GM19324 (cell line): ENCODE results near the gene FER1L5.
"Not testable (repeated sequence)": the region's sequence is repeated elsewhere in the genome, so short reads cannot be mapped to it uniquely, and the experiment has no call there.

Experiments
- ATAC-seq: cut with Tn5 transposase; IDR thresholded peaks from one replicate; pipeline ENCODE4 v1.9.1; 2021; ENCODE audit warnings: mild to moderate bottlenecking, moderate library complexity; ENCODE audit not compliant: unreplicated experiment, low FRiP score

FER1L5 gene

DNA sequence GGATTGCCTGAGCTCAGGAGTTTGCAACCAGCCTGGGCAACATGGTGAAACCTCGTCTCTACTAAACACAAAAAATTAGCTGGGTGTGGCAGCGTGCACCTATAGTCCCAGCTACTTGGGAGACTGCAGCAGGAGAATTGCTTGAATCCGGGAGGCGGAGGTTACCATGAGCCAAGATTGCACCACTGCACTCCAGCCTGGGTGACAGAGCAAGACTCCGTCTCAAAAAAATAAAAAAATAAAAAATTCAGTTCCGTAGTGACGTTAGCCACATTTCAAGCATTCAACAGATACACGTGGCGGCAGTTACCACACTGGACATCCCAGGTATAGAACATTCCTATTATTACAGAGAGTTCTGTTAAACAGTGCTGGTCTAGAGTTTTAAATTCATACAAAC lies 8.9 kb upstream of the FER1L5 start:
- no peak for ATAC-seq

DNA sequence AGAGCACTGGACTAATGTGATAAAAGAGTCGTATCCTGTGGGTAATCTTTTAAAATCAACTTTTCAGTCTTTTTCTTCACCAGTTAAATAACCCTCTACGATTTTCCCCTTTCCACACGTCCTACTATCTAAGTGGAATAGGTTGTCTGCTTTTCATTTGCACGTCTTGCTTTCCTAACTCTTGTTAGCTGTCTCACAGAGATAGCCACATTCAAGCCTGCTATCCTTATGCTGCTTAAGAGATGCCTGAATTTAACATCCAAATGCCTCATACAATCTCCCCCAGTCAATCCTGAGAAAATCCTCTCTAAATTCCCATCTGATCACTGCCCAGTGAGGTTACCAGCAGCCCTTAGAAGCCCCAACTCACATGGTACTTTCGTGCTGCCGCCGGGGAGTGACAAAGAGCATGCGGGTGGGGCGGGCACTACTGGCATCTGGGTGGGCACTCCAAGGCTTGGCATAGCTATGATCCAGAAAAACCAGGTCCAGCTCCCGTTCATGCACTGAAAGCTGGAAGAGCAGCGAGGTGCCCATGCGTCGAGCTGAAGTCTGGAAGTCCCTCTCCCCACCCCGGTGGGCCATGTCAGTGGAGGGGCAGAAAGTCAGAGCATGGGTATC lies 5.9 kb upstream of the FER1L5 start:
- ATAC-seq, result no peak

DNA sequence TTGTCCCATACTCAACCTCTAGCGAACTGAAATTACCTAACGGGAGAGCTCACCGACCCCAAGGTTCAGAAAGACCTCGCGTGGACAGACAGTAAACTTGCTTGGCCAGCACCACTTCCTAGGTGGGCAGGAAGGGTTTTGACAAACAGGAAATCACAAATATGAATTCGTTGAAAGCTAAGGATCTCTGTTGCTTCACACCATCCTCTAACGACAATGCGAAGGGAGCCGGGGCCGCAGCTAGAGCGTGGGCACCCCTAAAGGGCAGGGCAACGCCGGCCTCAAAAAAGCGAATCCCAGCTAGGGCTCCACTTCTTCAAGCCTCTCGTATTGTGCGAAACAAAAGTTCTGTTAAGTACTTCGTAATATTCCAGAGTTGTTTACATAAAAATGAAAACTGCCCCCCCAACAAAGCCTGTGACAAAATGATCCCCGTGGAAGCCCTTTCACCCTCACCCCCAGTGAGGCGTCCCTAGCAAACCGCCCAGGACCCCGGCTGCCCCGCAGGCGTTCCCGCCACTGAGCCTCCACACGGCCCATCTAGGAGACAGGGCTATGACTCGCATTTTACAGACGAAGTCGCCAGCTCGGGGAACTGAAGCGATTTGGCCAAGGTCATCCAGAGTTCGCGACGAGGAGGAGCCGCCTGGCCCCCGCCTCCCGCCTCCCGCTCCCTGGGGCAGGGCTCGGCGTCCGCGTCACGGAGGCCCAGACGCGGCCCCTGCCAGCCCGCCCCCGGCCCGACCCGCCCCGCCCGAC lies 5.0 kb upstream of the FER1L5 start:
- peak; percentile 70 for ATAC-seq

- peak; percentile 83 for ATAC-seq
These were observed 4.1 kb upstream of the FER1L5 start, which contains the start of gene KANSL3 for GRCh38 chr2:96638144-96639121. TSS of gene KANSL3 (minus strand) at chr2:96638312. CDS start at chr2:96637135, 1,177 bp downstream.

- ATAC-seq, result no peak
These were observed 5.1 kb downstream of the FER1L5 start for GRCh38 chr2:96647681-96648080.

- ATAC-seq, result no peak
These were observed 5.9 kb downstream of the FER1L5 start for GRCh38 chr2:96648306-96648930.

DNA sequence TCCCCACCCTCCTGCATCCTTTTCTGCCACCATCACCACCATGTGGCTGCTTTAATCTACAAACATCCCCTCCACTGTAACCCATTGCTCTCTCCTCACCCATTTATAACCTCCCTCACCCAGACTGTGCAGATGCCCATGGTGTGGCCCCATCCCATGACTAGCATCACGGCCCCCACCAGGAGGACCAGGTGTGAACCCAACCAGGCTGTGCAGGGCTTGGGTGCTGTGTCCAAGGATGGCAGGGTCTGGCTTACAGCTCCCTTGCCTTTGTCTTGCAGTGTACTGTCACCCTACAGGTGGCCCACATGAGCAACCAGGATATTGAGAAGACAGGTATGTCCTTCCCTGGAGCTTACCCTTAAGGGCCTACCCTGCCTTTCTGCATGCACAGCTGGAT lies 6.8 kb downstream of the FER1L5 start:
- no peak for ATAC-seq

GRCh38 chr2:96651793-96652192 lies 9.2 kb downstream of the FER1L5 start:
- ATAC-seq, result no peak

DNA sequence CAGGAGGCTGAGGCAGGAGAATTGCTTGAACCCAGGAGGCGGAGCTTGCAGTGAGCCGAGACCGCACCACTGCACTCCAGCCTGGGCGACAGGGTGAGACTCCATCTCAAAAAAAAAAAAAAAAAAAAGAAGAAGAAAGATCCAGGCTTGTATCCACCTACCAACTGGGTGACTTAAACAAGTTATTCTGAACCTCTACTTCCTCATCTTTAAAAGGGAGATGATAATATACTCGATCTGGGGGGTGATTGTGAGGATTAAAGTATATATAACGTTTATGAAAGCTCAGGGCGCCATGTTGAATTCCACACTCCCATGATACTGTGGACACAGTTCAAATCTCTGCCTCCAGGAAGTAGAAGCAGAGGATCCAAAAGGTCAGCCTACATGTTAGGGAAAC lies 12.2 kb downstream of the FER1L5 start:
- ATAC-seq, result not testable (repeated sequence)

DNA sequence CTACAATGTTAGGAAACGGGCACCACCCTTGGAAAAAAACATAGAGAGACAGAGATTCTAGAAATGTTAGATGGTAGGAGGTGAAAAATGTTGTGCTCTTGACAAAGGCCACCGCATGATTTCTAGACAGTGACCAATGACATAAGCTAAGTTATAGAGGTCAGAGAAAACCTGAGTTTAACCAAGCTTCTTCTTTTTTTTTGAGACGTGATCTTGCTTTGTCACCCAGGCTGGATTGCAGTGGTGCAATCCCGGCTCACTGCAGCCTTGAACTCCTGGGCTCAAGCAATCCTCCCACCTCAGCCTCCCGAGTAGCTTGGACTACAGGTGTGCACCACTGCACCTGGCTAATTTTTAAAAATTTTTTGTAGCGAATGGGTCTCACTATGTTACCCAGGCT lies 13.0 kb downstream of the FER1L5 start:
- no peak for ATAC-seq

DNA sequence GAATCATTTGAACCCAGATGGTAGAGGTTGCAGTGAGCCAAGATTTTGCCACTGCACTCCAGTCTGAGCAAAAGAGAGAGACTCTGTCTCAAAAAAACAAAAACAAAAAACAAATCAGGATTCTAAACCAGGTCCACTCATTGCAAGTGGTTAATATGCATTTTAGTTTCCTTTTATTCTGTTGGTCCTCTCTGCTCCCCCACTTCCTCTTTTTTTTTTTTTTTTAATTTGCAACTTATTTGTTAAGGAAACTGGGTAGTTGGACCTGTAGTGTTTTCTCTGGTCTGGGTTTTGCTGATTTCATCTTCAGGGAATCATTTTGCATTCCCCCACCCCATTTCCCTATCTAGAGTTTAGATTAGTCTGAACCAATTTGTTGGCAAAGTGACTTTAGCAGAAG lies 14.0 kb downstream of the FER1L5 start:
- no peak for ATAC-seq

DNA sequence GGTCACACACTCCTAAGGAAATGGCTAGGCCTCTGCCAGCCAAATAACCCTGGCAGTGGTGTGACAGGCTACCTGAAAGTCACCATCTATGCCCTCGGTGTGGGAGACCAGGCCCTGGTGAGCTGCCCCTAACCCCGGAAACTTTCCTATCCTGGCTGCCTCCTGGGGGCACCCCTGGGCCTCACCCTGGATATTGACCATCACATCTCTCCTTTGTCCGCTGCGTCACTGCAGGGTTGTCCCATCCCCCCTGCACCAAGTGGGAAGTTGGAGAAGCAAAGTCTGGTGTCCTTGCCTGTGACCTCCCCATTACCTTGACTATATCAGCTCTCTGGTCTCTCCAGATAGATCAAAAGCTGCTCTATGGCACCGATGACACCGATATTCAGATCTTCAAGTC lies 18.8 kb downstream of the FER1L5 start:
- no peak for ATAC-seq

- no peak for ATAC-seq
These were observed 19.8 kb downstream of the FER1L5 start for GRCh38 chr2:96662360-96662759.

GRCh38 chr2:96663177-96663576 lies 20.6 kb downstream of the FER1L5 start:
- no peak for ATAC-seq

DNA sequence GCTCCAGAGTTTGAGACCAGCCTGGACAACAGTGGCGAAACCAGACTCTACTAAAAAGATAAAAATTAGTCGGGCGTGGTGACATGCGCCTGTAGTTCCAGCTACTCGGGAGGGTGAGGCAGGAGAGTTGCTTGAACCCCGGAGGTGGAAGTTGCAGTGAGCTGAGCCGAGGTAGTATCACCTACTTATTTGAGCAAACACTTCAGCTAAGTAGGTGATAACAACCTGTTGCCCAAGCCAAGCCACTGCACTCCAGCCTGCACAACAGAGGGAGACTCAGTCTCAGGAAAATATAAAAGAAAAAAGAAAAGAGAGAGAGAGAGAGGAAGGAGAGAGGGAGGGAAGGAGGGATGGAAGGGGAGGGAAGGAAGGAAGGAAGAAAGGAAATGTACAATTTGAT lies 21.3 kb downstream of the FER1L5 start:
- ATAC-seq, result no peak

- no peak for ATAC-seq
These were observed 21.9 kb downstream of the FER1L5 start for GRCh38 chr2:96664366-96664925.

DNA sequence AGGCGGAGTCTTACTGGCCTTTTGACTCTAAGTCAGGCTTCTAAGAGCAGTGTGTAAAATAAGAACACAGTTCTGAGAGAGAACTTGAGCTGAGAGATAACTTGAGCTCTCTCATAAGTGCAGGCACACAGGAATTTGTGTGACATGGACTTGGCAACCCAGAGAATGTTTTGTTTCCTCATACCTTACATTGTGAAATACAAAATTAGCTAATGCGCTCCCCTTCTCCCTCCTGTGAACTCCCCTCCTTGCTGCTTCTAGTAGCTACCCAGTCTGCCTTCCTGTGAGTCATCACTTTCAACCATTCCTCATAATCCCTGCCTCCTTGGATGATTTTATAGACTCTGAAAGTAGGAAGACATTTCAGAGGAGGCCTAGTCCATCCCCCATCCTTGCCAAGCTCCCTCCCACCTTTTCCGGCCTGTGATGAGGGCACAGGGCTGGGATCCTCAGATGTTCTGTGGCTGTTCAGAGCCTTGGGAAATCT lies 22.6 kb downstream of the FER1L5 start:
- no peak for ATAC-seq

GRCh38 chr2:96665717-96666116 lies 23.2 kb downstream of the FER1L5 start:
- not testable (repeated sequence) for ATAC-seq

- ATAC-seq, result no peak
These were observed 26.2 kb downstream of the FER1L5 start for GRCh38 chr2:96668771-96669170.
